Upper lobe of left lung (tissue), 6 donors: ENCODE data around the gene NINJ1. TPM values are rescaled to one million over a fixed set of nuclear protein-coding genes. Genes with fewer than 3 reads are reported as not detected.

Experiments used
- ATAC-seq, 2 donors: fragments of 200-7000 bp; cut with Tn5 transposase; one replicate each; pipeline ENCODE4 v1.9.1; 2022; ENCODE audit warnings: mild to moderate bottlenecking in 2 of 2, moderate library complexity in 2 of 2; ENCODE audit not compliant: low FRiP score in 2 of 2
- DNase-seq, 2 donors: peaks; one replicate each; pipeline ENCODE4 v3.0.0-alpha.2; 2019 to 2020
- H3K27ac ChIP-seq, 4 donors: fragments of 200-600 bp; sonication (generic); one replicate each; pipeline ENCODE4 v1.5.1; 2016 to 2019
- H3K27me3 ChIP-seq, 4 donors: fragments of 200-600 bp; sonication (generic); one replicate each; pipeline ENCODE4 v1.5.1; 2017 to 2019
- H3K36me3 ChIP-seq, 4 donors: fragments of 200-600 bp; sonication (generic); one replicate each; pipeline ENCODE4 v1.5.1; 2016 to 2019
- H3K4me1 ChIP-seq, 4 donors: fragments of 200-600 bp; sonication (generic); one replicate each; pipeline ENCODE4 v1.5.1; 2018 to 2019
- H3K4me3 ChIP-seq, 4 donors: fragments of 200-600 bp; sonication (generic); one replicate each; pipeline ENCODE4 v1.5.1; 2017 to 2019; ENCODE audit warnings: mild to moderate bottlenecking in 2 of 4, moderate library complexity in 1 of 4
- H3K9me3 ChIP-seq, 4 donors: fragments of 200-600 bp; sonication (generic); one replicate each; pipeline ENCODE4 v1.5.1; 2018 to 2019
- CTCF ChIP-seq, 6 experiments: fragments of 450-650 bp in 4 of 6; fragments of 200-600 bp in 2 of 6; sonication (generic) in 2 of 6; IDR thresholded peaks; one replicate each; pipeline ENCODE4 v1.5.1; 2016 to 2019; ENCODE audit warnings: antibody characterized with exemption in 6 of 6
- EP300 ChIP-seq, 4 donors: sonication (generic); formaldehyde crosslinking; IDR thresholded peaks; one replicate each; pipeline ENCODE4 v1.5.1; 2017; ENCODE audit warnings: antibody characterized with exemption in 4 of 4, control low read depth in 2 of 4
- POLR2A ChIP-seq, 4 donors: fragments of 450-650 bp; IDR thresholded peaks; one replicate each; pipeline ENCODE4 v1.5.1; 2016 to 2017; ENCODE audit warnings: antibody characterized with exemption in 4 of 4, mild to moderate bottlenecking in 2 of 4
- POLR2AphosphoS5 ChIP-seq, 2 donors: sonication (generic); formaldehyde crosslinking; IDR thresholded peaks; one replicate each; pipeline ENCODE4 v1.5.1; 2017; ENCODE audit warnings: antibody characterized with exemption in 2 of 2
- WGBS, 2 donors: methylation state at CpG; one replicate each; pipeline ENCODE4 v1.1.5; 2017 to 2018; 5-methylcytosine and 5-hydroxymethylcytosine counted together
- total RNA-seq, 6 donors: library from RNA; depleted of rRNA in 4 of 6; stranded (reverse); fragments of >200 nt in 4 of 6; gene quantifications; one replicate each; pipeline versions ENCODE4 v1.1.0 to v1.2.1, GENCODE V29; 2016 to 2021
- donor health status: DM: no; HTN: no; CAD: no; lungs with moderate emphysema.
- donor health status: DM: no; HTN: yes; CAD: no; lungs with severe emphysema.

NINJ1 gene
- total RNA-seq, 6 donors from 2014 or later: 35.6 to 83.9 (median 56.8) TPM

- Histone ChIP-seq H3K4me3 (no peak overlapping the region), H3K36me3 (peaks cover 3 to 60% (median 31%) of the 10 kb centered on the region in 4 donors), H3K9me3 (no peaks in the 10 kb centered on the region), H3K27ac (peak overlapping the region in 3 of 4 donors; percentile 30 to 95 (median 89)), H3K4me1 (peaks cover 14 to 33% (median 23%) of the 10 kb centered on the region in 4 donors), H3K27me3 (no peaks in the 10 kb centered on the region)
- no peak for ATAC-seq
- peak; percentile 24 to 66 for DNase-seq
- WGBS, 2 donors: 94 to 99% methylated on average over 5 to 13 of the region's 14 CpGs
- TF ChIP-seq CTCF (IDR thresholded peaks at IDR 0.05) (no peak), POLR2A (IDR thresholded peaks at IDR 0.05) (no peak)
Observed at GRCh38 chr9:93110311-93110855, 23.7 kb downstream of the NINJ1 start.

- Histone ChIP-seq H3K9me3 (peaks cover 0 to 6% (median 0%) of the 10 kb centered on the region in 4 donors), H3K27ac (no peak overlapping the region), H3K4me3 (no peak overlapping the region), H3K27me3 (no peaks in the 10 kb centered on the region), H3K4me1 (peaks cover 7 to 27% (median 23%) of the 10 kb centered on the region in 4 donors), H3K36me3 (peaks cover 3 to 53% (median 25%) of the 10 kb centered on the region in 4 donors)
- ATAC-seq: no peak
- peak; percentile 22 to 53 for DNase-seq
- TF ChIP-seq CTCF (IDR thresholded peaks at IDR 0.05): no peak
- TF ChIP-seq POLR2A (IDR thresholded peaks at IDR 0.05): no peak
- no peak for TF ChIP-seq EP300 (IDR thresholded peaks at IDR 0.05)
- TF ChIP-seq POLR2AphosphoS5 (IDR thresholded peaks at IDR 0.05): no peak
- WGBS, 2 donors: 77 to 90% methylated on average over 2 to 15 of the region's 15 CpGs
Observed at GRCh38 chr9:93108291-93109041, 25.6 kb downstream of the NINJ1 start.

GRCh38 chr9:93107825-93108161 lies 26.3 kb downstream of the NINJ1 start:
- DNase-seq (no peak), ATAC-seq (no peak)

GRCh38 chr9:93107151-93107824 lies 26.8 kb downstream of the NINJ1 start:
- DNase-seq (peak in 1 of 2 donors; percentile 19), ATAC-seq (no peak)
- H3K27me3 ChIP-seq: no peaks in the 10 kb centered on the region
- peaks cover 3 to 41% (median 20%) of the 10 kb centered on the region in 4 donors for H3K36me3 ChIP-seq
- H3K4me3 ChIP-seq: no peak overlapping the region
- H3K4me1 ChIP-seq: peaks cover 4 to 27% (median 23%) of the 10 kb centered on the region in 4 donors
- TF ChIP-seq POLR2AphosphoS5 (IDR thresholded peaks at IDR 0.05) (no peak), EP300 (IDR thresholded peaks at IDR 0.05) (no peak), POLR2A (IDR thresholded peaks at IDR 0.05) (no peak), CTCF (IDR thresholded peaks at IDR 0.05) (no peak)
- 84 to 89% methylated on average over 9 to 14 of the region's 14 CpGs for WGBS, 2 donors
- H3K9me3 ChIP-seq: peaks cover 0 to 6% (median 0%) of the 10 kb centered on the region in 4 donors
- H3K27ac ChIP-seq: no peak overlapping the region

More at GRCh38 chr9:93107825-93108161, 26.3 kb downstream of the NINJ1 start:
- Histone ChIP-seq H3K27ac (no peak overlapping the region), H3K36me3 (peaks cover 3 to 46% (median 22%) of the 10 kb centered on the region in 4 donors), H3K4me1 (peaks cover 7 to 27% (median 23%) of the 10 kb centered on the region in 4 donors), H3K9me3 (peaks cover 0 to 6% (median 0%) of the 10 kb centered on the region in 4 donors), H3K4me3 (no peak overlapping the region), H3K27me3 (no peaks in the 10 kb centered on the region)
- WGBS, 2 donors: 94% methylated on average over 5 to 6 of the region's 6 CpGs
- TF ChIP-seq EP300 (IDR thresholded peaks at IDR 0.05): no peak
- no peak for TF ChIP-seq POLR2AphosphoS5 (IDR thresholded peaks at IDR 0.05)
- TF ChIP-seq CTCF (IDR thresholded peaks at IDR 0.05): no peak
- no peak for TF ChIP-seq POLR2A (IDR thresholded peaks at IDR 0.05)
